SJCRH30 (cell line): ENCODE measurements around the gene MAN2A1. TPM values are rescaled to one million over a fixed set of nuclear protein-coding genes. Genes with fewer than 3 reads are reported as not detected.

Source experiments
- DNase-seq, 2 experiments: peaks; one replicate each; pipeline ENCODE4 v3.0.0-alpha.2; 2015 to 2020
- H3K27ac ChIP-seq: fragments of 250-450 bp; sonication (Bioruptor Pico); 2 replicates; pipeline ENCODE4 v1.5.1; 2020; ENCODE audit warnings: mild to moderate bottlenecking, moderate library complexity
- H3K27me3 ChIP-seq: fragments of 250-450 bp; sonication (Bioruptor Pico); 2 replicates; pipeline ENCODE4 v1.5.1; 2020; ENCODE audit warnings: mild to moderate bottlenecking, moderate library complexity
- H3K36me3 ChIP-seq: fragments of 250-450 bp; sonication (Bioruptor Pico); 2 replicates; pipeline ENCODE4 v1.5.1; 2020; ENCODE audit warnings: mild to moderate bottlenecking, moderate library complexity
- H3K4me1 ChIP-seq: fragments of 250-450 bp; sonication (Bioruptor Pico); 2 replicates; pipeline ENCODE4 v1.5.1; 2020; ENCODE audit warnings: mild to moderate bottlenecking, moderate library complexity
- H3K4me3 ChIP-seq: fragments of 250-450 bp; sonication (Bioruptor Pico); 2 replicates; pipeline ENCODE4 v1.5.1; 2020; ENCODE audit warnings: mild to moderate bottlenecking, moderate library complexity
- H3K9me3 ChIP-seq: fragments of 250-450 bp; sonication (Bioruptor Pico); replicated peaks from 2 replicates; pipeline ENCODE4 v1.5.1; 2020; ENCODE audit warnings: mild to moderate bottlenecking, moderate library complexity
- total RNA-seq: library from RNA; depleted of rRNA; stranded (reverse); fragments of >200 nt; shearing (Covaris generic); gene quantifications from 2 replicates; pipeline ENCODE4 v1.2.3, GENCODE V29; 2014

The MAN2A1 gene
- total RNA-seq, 1 experiment from 2014 or later: 45.8 TPM

- no peaks in the 10 kb centered on the region for H3K4me1 ChIP-seq
- H3K9me3 ChIP-seq: no peaks in the 10 kb centered on the region
- no peaks in the 10 kb centered on the region for H3K27me3 ChIP-seq
- H3K27ac ChIP-seq: no peak overlapping the region
- H3K36me3 ChIP-seq: peaks cover 9% of the 10 kb centered on the region
- no peak overlapping the region for H3K4me3 ChIP-seq
- DNase-seq: no peak
These were observed 80.0 kb downstream of the MAN2A1 start for GRCh38 chr5:109769597-109770291.

DNA sequence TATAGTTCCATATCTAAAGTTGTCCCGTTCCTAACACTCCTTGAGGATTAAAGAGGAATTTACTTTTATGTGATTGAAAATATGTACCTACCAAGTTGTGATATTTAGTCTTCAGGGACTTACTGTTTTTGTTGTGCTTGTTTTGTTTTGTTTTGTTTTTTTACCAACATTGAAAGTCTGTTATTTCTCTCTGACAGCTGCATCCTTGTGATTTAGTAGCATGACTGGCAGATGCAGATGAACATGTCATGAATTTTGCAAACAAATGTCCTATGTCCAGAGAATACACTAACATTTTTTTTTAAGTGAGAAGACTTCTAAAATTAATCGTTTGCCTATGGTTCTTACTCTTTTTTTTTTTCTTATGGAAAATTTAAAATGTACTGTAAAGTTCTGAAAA lies 85.4 kb downstream of the MAN2A1 start:
- DNase-seq: no peak
- Histone ChIP-seq H3K27me3 (no peaks in the 10 kb centered on the region), H3K4me3 (no peak overlapping the region), H3K4me1 (no peaks in the 10 kb centered on the region), H3K9me3 (no peaks in the 10 kb centered on the region), H3K27ac (no peak overlapping the region), H3K36me3 (peaks cover 14% of the 10 kb centered on the region)

GRCh38 chr5:109779036-109779735 lies 89.5 kb downstream of the MAN2A1 start:
- Histone ChIP-seq H3K27me3 (no peaks in the 10 kb centered on the region), H3K4me3 (no peak overlapping the region), H3K36me3 (peaks cover 29% of the 10 kb centered on the region), H3K27ac (no peak overlapping the region), H3K4me1 (no peaks in the 10 kb centered on the region; the same call in 1 of the 2 replicates), H3K9me3 (no peaks in the 10 kb centered on the region)
- no peak for DNase-seq

- Histone ChIP-seq H3K4me3 (no peak overlapping the region), H3K4me1 (no peaks in the 10 kb centered on the region; the same call in 1 of the 2 replicates), H3K9me3 (no peaks in the 10 kb centered on the region), H3K27me3 (no peaks in the 10 kb centered on the region), H3K36me3 (peaks cover 37% of the 10 kb centered on the region), H3K27ac (no peak overlapping the region)
- no peak for DNase-seq
These were observed 95.0 kb downstream of the MAN2A1 start for GRCh38 chr5:109784687-109785086.

- no peak overlapping the region for H3K27ac ChIP-seq
- H3K27me3 ChIP-seq: no peaks in the 10 kb centered on the region
- peaks cover 36% of the 10 kb centered on the region for H3K36me3 ChIP-seq
- no peak overlapping the region for H3K4me3 ChIP-seq
- no peaks in the 10 kb centered on the region for H3K9me3 ChIP-seq
- no peak for DNase-seq
- no peaks in the 10 kb centered on the region; the same call in 1 of the 2 replicates for H3K4me1 ChIP-seq
These were observed 96.6 kb downstream of the MAN2A1 start for GRCh38 chr5:109786206-109786855.

- no peak for DNase-seq
- Histone ChIP-seq H3K4me3 (no peak overlapping the region), H3K27ac (no peak overlapping the region), H3K27me3 (no peaks in the 10 kb centered on the region), H3K4me1 (no peaks in the 10 kb centered on the region), H3K9me3 (peaks cover 9% of the 10 kb centered on the region; the same call in 1 of the 2 replicates), H3K36me3 (peaks cover 29% of the 10 kb centered on the region)
These were observed 98.9 kb downstream of the MAN2A1 start for GRCh38 chr5:109788596-109788995.

GRCh38 chr5:109792613-109793012 lies 102.9 kb downstream of the MAN2A1 start:
- Histone ChIP-seq H3K36me3 (peaks cover 35% of the 10 kb centered on the region), H3K4me3 (no peak overlapping the region)

GRCh38 chr5:109803854-109804253 lies 114.1 kb downstream of the MAN2A1 start:
- no peak for DNase-seq
- Histone ChIP-seq H3K27ac (no peak overlapping the region), H3K36me3 (no peaks in the 10 kb centered on the region; the same call in none of the 2 replicates), H3K9me3 (no peaks in the 10 kb centered on the region), H3K4me1 (no peaks in the 10 kb centered on the region), H3K4me3 (no peak overlapping the region), H3K27me3 (no peaks in the 10 kb centered on the region)

More at GRCh38 chr5:109792613-109793012, 102.9 kb downstream of the MAN2A1 start:
- H3K9me3 ChIP-seq: peaks cover 9% of the 10 kb centered on the region; the same call in 1 of the 2 replicates
- no peaks in the 10 kb centered on the region for H3K4me1 ChIP-seq
- H3K27me3 ChIP-seq: no peaks in the 10 kb centered on the region
- no peak for DNase-seq
- H3K27ac ChIP-seq: no peak overlapping the region

GRCh38 chr5:109805472-109805871 lies 115.7 kb downstream of the MAN2A1 start:
- no peak overlapping the region for H3K27ac ChIP-seq
- no peak overlapping the region for H3K4me3 ChIP-seq
- DNase-seq: no peak
- no peaks in the 10 kb centered on the region for H3K4me1 ChIP-seq
- H3K27me3 ChIP-seq: no peaks in the 10 kb centered on the region
- H3K36me3 ChIP-seq: peaks cover 7% of the 10 kb centered on the region
- H3K9me3 ChIP-seq: no peaks in the 10 kb centered on the region

DNA sequence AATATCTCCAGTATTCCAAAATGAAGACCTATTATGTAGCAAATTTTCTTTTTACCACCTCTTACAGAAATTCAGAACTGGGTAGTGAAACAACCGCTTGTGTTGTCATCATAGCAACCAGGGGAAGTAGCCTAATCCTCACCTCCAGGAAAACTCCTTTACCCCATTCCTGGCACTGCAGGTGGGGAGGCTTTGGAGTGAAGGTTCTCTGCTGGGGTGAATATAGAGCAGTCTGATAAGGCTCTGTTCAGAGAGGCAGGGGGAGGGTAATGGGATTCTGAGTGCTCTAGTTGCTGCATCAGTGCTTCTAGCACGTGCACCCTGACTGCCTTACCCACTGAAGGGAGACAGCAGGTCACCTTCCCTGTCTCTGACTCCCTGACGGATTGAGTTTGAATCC lies 116.2 kb downstream of the MAN2A1 start:
- no peaks in the 10 kb centered on the region for H3K9me3 ChIP-seq
- no peak overlapping the region for H3K4me3 ChIP-seq
- H3K36me3 ChIP-seq: peaks cover 7% of the 10 kb centered on the region
- H3K27me3 ChIP-seq: no peaks in the 10 kb centered on the region
- DNase-seq: no peak
- H3K27ac ChIP-seq: no peak overlapping the region
- no peaks in the 10 kb centered on the region for H3K4me1 ChIP-seq

DNA sequence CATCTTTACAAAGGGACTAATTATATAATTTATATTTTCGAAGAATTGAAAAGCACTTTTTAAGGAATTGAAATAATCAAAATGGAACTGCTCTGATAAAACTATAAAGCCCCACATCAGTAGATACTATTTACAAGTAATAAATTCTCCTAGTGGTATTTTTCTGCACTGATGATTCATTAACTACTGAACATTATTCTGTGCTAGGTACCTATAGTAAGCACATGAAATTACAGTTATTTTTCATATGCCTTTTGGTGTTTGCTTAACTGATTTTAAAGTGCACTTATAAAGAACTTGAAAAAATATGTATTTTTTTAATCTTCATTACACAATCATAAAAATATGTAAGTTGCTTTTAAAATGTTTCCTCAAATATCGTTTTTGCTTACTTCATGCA lies 123.0 kb downstream of the MAN2A1 start:
- no peaks in the 10 kb centered on the region for H3K4me1 ChIP-seq
- H3K9me3 ChIP-seq: no peaks in the 10 kb centered on the region
- DNase-seq: no peak
- peaks cover 13% of the 10 kb centered on the region for H3K36me3 ChIP-seq
- no peak overlapping the region for H3K4me3 ChIP-seq
- no peak overlapping the region for H3K27ac ChIP-seq
- no peaks in the 10 kb centered on the region for H3K27me3 ChIP-seq

GRCh38 chr5:109816732-109817131 lies 127.0 kb downstream of the MAN2A1 start:
- Histone ChIP-seq H3K4me3 (no peak overlapping the region), H3K9me3 (no peaks in the 10 kb centered on the region), H3K27me3 (no peaks in the 10 kb centered on the region), H3K27ac (no peak overlapping the region), H3K4me1 (no peaks in the 10 kb centered on the region), H3K36me3 (peaks cover 29% of the 10 kb centered on the region)
- DNase-seq: no peak

- Histone ChIP-seq H3K4me1 (no peaks in the 10 kb centered on the region), H3K27ac (no peak overlapping the region), H3K36me3 (peaks cover 47% of the 10 kb centered on the region), H3K4me3 (no peak overlapping the region), H3K9me3 (no peaks in the 10 kb centered on the region), H3K27me3 (no peaks in the 10 kb centered on the region)
- no peak for DNase-seq
These were observed 130.2 kb downstream of the MAN2A1 start for GRCh38 chr5:109819878-109820277.

DNA sequence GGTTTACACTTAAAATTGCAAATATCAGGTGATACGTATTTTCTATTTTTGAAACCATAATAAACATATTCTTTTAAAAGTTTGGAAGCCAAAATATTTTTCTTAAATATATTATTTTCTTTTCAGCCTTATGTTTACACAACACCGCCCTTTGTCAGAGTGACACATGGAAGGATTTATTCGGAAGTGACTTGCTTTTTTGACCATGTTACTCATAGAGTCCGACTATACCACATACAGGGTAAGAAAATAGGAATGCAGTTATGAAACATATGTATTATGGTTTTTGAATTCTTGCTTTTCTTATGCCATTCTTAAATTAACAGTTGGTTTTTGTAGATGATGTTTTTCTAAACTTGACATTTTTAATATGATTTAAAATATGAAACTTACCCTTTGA lies 133.9 kb downstream of the MAN2A1 start:
- Histone ChIP-seq H3K4me3 (no peak overlapping the region), H3K4me1 (no peaks in the 10 kb centered on the region), H3K36me3 (peaks cover 52% of the 10 kb centered on the region), H3K27ac (no peak overlapping the region), H3K27me3 (no peaks in the 10 kb centered on the region), H3K9me3 (no peaks in the 10 kb centered on the region)
- no peak for DNase-seq

DNA sequence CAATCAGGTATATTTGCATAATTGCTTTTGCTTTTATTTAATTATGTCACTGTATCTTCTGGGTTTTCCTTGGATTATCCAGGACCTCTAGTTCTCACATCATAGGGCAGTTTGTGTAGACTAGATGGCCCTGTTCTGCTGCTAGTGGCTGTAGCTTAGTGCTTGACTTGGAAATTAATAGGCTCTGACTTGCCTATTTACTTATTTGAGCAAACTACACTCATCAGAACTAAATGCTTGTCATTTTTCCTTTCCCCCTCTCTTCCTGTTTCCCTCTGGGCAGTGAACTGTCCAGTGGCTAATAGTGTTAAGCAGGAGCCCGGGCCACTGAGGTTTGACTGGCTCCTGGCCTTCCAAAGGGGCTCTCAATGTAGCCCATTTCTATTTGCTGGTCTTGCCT lies 135.7 kb downstream of the MAN2A1 start:
- H3K27ac ChIP-seq: no peak overlapping the region
- no peaks in the 10 kb centered on the region for H3K9me3 ChIP-seq
- H3K4me1 ChIP-seq: peaks cover 1% of the 10 kb centered on the region; the same call in 1 of the 2 replicates
- DNase-seq: no peak
- H3K27me3 ChIP-seq: no peaks in the 10 kb centered on the region
- peaks cover 46% of the 10 kb centered on the region for H3K36me3 ChIP-seq
- H3K4me3 ChIP-seq: no peak overlapping the region
